ENCODE data around the gene LIN37.
"Not testable (repeated sequence)": the region's sequence is repeated elsewhere in the genome, so short reads cannot be mapped to it uniquely, and the experiment has no call there.

The LIN37 gene

GRCh38 chr19:35753634-35754369 lies 5.4 kb downstream of the LIN37 start:
- no peak for DNase-seq (ENCODE audit: low spot score)

- no peak for DNase-seq (ENCODE audit: low spot score)
Observed at GRCh38 chr19:35754370-35755130, 6.2 kb downstream of the LIN37 start.

- no peak for DNase-seq (ENCODE audit: low spot score)
Observed at GRCh38 chr19:35755131-35755549, 6.8 kb downstream of the LIN37 start.

- DNase-seq (ENCODE audit: low spot score): peak; percentile 77
Observed at GRCh38 chr19:35755550-35756376, 7.4 kb downstream of the LIN37 start.

GRCh38 chr19:35756377-35757230 lies 8.2 kb downstream of the LIN37 start, which contains the start of gene HSPB6:
HSPB6 (minus strand) TSS chr19:35757029; CDS start chr19:35757008, 21 bp downstream.
- DNase-seq (ENCODE audit: low spot score): peak; percentile 62

- peak; percentile 76 for DNase-seq (ENCODE audit: low spot score)
Observed at GRCh38 chr19:35757231-35757748, 8.9 kb downstream of the LIN37 start.

GRCh38 chr19:35757749-35758608 lies 9.6 kb downstream of the LIN37 start, which contains the start of gene PROSER3:
PROSER3 (plus strand) TSS chr19:35758176; CDS start chr19:35758216, 40 bp downstream.
- peak; percentile 99 for DNase-seq (ENCODE audit: low spot score)

- DNase-seq (ENCODE audit: low spot score): no peak
Observed at GRCh38 chr19:35759697-35760096, 11.3 kb downstream of the LIN37 start.

GRCh38 chr19:35760711-35761349 lies 12.5 kb downstream of the LIN37 start:
- DNase-seq (ENCODE audit: low spot score): no peak

GRCh38 chr19:35764432-35765315 lies 16.3 kb downstream of the LIN37 start:
- DNase-seq (ENCODE audit: low spot score): no peak

- DNase-seq (ENCODE audit: low spot score): peak; percentile 4
Observed at GRCh38 chr19:35766571-35767104, 18.3 kb downstream of the LIN37 start.

- peak; percentile 15 for DNase-seq (ENCODE audit: low spot score)
Observed at GRCh38 chr19:35767288-35768081, 19.1 kb downstream of the LIN37 start.

- DNase-seq (ENCODE audit: low spot score): peak; percentile 7
Observed at GRCh38 chr19:35768082-35768421, 19.7 kb downstream of the LIN37 start.

- not testable (repeated sequence) for DNase-seq (ENCODE audit: low spot score)
Observed at GRCh38 chr19:35772362-35772761, 24.0 kb downstream of the LIN37 start.

GRCh38 chr19:35773020-35773806 lies 24.8 kb downstream of the LIN37 start:
- no peak for DNase-seq (ENCODE audit: low spot score)

- DNase-seq (ENCODE audit: low spot score): no peak
Observed at GRCh38 chr19:35774274-35775045, 26.1 kb downstream of the LIN37 start.

Measured in AG08396 (cell line).